T-helper 2 cell treated with Interferon-gamma antibody and Interleukin-4, amounts not matched to agents 100 ng/mL and 5 ng/mL, for 36 hours (primary cell): ENCODE data around the gene PIEZO1. TPM values are rescaled to one million over a fixed set of nuclear protein-coding genes. Genes with fewer than 3 reads are reported as not detected.

Experiments used
- intact Hi-C: fragments of 100-400 bp; cut with micrococcal nuclease; formaldehyde crosslinking; loops from one replicate; pipeline ENCODE4 v1.15.1; 2023
- total RNA-seq: library from RNA; stranded (reverse); gene quantifications from 2 replicates; pipeline ENCODE4 v1.2.3, GENCODE V29; 2022

The PIEZO1 gene
- total RNA-seq, 1 donor from 2014 or later = 306 TPM

DNA sequence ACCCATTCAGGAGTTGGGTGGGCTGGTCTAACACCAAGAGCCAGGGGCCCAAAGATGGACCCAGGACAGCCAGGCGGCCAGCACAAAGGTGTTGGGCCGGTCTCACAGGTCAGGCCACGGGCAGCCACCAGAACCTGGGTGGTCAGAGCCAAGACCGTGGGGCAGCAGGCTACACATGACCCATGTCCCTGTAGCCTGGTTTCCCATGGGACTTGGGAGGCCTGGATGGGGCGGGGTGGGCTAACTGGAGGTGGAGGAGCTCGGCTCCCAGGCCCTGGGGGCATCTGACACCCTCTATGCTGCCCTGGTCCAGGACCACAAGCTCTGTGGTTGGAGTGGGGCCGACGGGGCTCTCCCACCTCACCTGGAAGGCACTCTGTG lies 61.5 kb downstream of the PIEZO1 start:
- intact Hi-C loops = no loop called here

DNA sequence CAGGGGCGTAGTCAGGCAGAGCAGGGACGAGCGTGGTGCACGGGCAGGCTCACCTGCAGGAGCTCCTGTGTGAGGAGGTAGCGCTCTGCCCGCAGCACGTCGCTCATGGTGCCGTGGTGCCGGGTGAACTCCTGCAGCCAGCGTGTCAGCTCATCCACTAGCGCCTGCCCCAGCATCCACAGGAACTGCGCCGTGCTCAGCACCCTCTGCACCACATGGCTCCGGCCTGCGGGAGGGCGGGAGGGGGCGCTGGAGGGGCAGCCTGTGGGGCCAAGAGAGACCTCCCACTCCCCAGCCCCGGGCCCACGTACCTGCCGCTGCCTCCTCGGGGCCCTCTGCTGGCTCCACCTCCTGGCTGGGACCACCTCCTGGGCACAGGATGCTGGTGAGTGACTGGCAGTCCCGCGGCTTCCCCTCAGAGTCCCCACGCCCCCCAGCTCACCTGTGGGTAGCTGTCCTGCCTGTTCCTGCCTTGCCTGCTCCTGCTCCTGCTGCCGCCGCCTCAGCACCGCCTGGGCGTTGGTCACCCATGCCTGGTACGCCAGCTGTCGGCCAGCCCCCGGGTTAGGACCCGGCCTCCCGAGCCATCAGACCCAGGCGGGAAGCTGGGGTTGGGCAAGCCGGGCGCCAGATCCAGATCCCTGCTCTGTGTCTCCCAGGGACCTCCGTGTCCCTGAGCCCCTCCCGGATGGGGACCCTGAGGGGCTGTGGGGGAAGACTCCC lies 62.1 kb downstream of the PIEZO1 start:
- intact Hi-C loops = no loop called here

DNA sequence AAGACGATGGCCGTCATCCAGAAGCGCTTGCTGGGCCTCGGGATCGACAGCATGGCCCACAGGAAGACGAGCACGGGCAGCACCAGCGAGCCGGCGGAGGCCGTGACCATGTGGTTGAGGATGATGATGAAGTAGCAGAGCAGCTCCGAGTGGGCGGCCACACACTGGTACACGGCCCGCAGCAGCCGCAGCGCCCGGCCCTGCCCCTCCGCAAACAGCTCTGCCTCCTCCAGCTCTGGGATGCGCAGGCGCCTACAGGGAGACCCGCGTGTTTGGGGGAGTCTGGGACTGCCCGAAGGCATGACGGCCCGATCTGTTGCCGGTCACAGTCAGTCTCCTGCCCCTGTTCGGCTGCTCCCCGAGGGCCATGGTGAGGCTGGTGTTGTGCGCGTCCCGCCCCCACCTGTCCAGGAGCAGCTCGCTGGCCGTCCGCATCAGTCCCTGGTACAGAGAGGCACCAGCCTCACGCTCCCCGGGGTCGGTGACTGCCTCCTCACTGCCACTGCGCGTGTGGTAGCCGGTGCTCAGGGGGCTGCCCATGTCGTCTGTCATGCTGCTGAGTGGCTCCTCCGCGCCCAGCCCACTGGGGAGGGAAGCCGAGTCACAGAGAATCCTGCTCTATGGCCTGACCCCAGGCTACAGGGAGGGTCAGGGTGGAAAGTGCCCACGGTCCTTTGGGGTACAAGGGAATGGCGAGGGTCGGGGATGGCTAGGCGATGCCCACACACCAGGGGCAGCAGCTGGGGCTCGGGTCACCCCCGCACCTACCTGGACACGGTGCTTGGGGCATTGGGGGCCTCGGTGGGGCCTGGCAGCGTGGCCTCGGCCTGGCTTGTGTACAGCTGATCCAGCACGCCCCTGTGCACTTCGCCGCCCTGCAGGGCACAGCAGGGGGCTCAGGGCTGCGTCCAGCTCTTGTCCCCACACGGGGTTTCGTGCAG lies 62.9 kb downstream of the PIEZO1 start:
- intact Hi-C loops = no loop called here

DNA sequence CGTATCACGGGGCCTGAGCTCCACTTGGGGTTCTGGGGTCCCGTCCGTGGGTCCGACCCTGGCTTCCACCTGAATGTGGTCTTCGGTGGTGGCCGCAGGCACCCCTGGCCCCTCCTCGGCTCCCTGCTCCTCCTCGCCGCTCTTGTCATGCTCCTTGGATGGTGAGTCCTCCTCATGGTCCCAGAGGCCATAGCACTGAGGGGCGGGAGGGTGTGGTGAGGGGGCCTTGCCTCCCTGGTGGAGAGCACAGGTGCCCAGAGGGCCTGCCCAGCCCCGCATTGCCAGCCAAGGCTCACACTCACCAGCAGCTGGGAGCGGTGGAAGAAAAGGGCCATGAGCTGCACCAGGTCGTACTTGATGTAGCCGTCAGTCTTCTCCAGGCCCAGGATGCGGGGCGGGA lies 63.8 kb downstream of the PIEZO1 start:
- intact Hi-C loops = no loop called here

DNA sequence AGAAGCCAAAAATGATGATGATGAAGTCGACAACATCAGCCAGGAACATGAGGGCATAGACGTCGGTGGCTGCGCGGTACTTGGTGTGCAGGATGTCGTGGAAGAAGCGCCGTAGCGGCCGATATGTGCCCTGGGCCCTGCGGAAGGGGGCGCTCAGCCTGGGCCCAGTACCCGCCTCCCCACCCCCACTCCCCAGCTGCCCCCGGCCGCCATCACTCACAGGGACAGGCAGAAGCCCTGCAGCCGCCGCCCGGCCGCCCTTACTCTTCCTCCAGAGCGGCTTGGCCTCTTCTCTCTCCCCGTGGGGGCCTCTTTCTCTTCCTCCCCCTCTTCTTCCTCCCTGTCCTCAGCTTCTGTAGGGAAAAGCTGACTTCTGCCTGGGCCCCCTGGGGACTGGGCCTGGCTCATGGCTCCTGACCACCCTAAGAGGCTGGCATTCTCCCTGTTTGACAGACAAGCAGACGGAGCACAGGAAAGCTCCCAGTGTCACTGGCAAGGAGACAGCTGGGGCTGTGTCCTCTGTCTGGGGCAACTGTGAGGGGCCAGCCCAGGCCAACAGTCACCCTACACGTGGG lies 64.5 kb downstream of the PIEZO1 start:
- intact Hi-C loops = no loop called here

DNA sequence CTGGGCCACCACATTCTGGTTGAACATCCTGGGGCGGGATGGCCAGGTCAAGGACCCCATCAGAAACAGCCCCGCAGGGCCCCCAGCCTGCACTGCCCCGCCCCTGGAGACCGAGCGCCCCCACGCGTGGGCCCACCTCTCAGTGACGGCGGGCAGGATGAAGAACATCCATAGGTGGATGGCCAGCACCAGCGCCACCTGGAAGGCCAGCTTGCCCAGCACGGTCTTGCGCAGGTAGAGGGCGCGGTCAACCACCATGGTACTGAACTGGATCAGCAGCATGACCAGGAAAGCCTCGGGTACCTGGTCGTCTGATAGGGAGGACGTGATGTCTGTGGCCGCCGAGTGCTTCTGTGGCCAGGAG lies 65.1 kb downstream of the PIEZO1 start:
- intact Hi-C loops = no loop called here

DNA sequence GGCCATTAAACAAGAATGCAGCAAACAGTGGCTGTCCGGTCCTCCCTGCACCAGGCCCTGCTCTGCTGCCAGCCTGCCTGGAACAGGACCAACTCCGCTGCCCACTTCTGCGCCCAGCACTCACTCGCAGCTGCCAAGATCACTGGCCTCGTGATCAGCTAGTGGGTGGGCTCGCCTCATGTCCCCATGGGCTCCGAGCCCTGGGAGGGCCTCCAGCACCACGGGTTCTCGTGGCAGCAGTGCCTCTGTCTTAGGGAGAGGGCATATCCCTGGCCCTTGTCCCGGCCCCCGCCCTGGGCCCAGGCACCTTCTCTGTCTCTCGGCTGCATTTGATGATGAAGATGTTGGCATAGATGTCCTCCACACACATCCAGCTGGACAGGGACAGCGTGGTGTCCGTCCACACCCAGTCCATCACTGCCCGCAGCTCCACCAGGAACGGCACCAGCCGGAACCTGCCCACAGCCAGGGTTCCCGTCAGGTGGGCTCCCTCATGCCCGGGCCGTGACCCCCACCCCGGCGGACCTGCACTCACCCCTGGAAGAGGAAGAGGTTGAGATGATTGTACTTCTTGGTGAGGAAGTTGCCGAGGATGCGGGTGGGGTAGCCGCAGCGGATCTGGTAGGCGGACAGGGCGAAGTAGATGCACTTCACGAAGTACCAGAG lies 65.6 kb downstream of the PIEZO1 start:
- intact Hi-C loops = no loop called here

DNA sequence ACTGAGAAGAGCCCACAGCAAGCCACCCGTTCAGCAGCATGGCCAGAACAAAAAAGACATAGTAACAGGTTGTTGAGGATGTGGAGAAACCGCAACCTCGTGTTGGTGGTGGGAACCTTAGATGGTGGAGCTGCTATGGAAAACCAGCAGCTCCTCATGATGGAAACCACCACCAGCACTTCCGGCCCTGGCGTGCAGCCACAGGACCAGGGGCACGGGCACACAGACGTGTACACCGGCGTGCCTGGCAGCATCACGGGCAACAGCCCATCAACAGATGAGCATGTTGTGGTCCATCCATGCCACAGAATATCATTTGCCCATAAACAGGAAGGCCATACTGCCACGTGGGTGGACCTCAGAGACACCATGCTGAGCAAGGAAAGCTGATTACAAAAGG lies 66.8 kb downstream of the PIEZO1 start:
- intact Hi-C loops = no loop called here

DNA sequence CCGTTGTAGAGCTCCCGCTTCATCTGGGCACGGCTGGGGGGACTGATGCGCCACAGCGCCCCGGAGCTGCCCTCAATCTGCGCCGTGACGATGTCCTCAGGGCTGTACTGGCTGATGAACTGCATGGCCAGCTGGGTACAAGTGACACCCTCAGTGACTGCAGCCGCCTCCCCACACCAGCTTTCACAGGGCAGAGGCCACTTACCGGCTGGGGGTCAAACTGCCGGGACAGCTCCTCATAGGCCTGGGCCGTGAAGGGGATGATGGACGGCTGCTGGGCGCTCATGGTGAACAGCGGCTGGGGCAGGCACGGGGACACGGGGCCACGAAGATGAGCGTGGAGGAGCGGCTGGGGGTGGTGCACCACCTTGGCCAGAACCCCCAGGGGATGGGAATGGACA lies 68.4 kb downstream of the PIEZO1 start:
- intact Hi-C loops = no loop called here

DNA sequence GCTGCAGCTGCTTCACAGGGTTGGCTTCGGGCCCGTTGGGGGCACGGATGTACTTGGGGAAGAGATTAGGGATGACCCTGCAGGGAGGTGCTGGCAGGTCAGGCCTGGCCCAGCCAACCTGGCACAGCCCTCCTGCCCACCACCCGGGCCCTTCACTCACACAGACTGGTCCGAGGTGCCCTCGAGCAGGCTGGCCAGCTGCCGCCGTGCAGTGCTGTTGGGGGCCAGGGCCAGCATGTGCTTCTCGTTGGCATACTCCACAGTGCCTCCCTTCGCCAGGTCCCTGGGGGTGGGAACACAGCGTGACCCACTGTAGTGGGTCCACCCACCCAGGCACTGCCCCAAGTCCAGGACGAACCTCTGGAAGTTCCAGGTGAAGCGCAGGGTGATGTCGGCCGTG lies 68.8 kb downstream of the PIEZO1 start:
- intact Hi-C loops = no loop called here

DNA sequence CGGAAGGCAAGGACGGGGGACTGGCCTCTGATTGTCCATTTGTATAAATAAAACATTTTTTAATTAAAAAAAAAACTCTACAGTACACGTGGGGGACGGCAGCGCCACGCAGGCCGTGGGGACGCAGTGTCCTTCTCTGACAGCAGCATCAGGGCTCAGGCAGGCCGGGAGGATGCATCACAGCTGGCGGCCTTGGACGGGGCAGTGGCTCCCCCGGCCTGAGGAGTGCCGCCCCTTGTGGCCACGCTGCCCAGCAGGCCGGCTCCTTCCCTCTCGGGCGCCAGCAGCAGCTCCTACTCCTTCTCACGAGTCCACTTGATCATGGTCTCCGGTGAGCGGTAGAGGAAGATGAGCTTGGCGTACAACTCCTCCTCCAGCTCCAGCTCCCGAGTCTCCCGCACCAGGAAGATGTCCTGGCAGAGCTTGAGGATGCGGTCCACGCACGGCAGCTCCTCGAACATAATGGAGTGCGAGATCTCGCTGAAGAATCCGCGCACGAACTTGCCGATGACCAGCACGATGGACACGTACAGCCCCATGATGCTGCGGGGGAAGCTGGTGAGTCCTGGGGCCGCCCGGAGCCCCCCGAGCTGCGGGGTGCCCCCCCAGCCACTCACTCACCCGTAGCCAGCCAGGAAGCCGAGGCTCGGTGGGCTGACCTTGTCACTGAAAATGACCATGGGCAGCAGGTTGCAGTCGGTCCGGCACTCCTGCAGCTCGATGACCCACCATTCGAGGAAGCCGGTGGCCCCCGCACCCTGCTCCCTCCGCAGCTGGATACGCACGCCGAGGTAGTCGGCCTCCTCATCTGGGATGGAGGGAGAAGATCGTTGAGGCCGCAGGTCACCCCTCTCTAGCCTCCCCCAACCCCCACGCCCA lies 69.5 kb downstream of the PIEZO1 start:
- intact Hi-C loops = no loop called here

DNA sequence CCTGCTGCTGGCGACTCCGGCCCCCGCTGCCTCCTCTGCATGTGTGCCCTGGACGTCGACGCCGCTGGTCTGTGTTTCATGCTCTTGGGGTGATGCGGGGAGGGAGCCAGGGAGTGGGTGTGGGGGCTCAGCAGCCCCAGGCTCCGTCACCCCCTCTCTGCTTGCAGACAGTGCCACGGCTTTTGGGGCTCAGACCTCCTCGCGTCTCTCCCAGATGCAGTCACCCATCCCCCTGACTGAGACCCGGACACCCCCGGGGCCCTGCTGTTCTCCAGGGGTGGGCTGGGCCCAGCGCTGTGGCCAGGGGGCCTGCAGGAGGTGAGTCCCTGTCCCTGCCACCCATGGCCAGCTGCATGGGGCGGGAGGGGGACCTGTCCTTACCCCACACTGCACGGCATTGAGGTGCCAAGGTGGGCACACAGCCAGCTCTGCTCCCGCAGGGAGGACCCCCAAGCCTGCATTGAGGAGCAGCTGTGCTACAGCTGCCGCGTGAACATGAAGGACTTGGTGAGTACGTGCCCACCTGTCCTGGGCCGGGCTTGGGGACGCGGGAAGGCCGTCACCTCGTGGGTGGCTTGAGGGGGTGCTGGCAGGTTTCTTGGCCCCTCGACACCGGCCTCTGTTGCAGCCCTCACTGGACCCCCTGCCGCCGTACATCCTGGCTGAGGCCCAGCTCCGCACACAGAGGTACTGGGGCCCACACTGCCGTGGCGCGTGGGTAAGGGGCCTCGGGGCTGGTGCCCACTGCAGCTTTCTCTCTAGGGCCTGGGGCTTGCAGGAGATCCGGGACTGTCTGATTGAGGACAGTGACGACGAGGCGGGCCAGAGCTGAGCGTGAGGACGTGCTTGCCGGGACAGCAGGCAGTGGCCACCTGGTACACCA lies 70.4 kb downstream of the PIEZO1 start:
- intact Hi-C loops = no loop called here

DNA sequence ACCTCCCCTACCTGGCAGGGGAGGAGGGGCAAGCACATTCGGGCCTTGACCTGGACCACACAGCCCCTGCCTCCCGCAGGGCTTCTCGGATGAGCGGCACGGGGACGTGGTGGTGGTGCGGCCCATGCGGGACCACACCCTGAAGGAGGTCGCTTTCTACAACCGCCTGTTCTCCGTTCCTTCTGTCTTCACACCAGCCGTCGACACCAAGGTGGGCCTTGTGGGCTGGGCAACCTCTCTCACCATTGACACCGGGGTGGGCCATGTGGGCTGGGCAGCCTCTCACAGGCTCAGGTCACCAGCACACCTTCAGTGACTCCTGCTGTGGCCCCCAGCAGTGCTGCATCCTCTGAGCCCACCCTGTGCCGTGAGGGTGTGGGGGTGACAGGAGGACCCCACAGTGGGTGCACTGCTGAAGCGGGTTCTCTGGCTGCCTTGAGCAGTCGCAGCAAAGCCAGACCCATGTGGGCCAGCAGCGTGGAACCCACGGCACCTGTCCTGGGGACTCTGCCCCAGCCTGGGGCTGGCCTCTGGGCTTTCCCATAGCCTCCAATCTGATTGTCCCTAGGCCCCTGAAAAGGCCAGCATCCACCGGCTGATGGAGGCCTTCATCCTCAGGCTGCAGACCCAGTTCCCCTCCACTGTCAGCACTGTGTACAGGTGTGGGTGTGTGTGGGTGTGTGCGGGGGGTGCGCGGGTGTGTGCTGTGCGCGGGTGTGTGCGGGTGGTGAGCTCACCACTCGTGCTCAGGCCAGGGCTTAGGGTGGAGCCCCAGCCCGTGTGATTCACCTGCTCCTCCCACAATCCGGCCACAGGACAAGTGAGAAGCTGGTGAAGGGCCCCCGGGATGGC lies 71.2 kb downstream of the PIEZO1 start:
- intact Hi-C loops = no loop called here

DNA sequence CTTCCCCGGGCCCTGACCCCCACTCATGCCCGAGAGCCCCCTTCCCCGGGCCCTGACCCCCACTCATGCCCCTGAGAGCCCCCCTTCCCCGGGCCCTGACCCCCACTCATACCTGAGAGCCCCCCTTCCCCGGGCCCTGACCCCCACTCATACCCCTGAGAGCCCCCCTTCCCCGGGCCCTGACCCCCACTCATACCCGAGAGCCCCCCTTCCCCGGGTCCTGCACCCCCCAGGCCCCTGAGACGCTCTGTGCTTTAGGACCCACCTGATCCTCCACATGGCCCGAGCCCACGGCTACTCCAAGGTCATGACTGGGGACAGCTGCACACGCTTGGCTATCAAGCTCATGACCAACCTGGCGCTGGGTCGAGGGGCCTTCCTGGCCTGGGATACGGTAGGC lies 72.0 kb downstream of the PIEZO1 start:
- intact Hi-C loops = no loop called here

DNA sequence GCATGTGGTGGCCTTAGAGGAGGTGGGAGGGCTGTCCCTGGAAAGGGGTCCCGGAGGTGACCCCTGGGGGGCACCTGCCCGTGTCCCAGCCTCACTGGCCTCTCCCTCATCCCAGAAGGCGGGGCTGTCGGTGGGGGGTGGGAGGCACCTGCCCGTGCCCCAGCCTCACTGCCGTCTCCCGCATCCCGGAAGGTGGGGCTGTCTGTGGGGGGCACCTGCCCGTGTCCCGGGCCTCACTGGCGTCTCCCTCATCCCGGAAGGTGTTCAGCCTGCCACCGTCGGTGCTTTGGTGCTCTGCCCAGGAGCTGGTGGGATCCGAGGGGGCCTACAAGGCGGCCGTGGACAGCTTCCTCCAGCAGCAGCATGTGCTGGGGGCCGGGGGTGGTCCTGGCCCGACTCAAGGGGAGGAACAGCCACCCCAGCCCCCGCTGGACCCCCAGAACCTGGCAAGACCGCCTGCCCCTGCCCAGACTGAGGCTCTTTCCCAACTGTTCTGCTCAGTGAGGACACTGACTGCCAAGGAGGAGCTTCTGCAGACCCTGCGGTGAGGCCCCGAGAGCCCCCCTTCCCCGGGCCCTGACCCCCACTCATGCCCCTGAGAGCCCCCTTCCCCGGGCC lies 72.5 kb downstream of the PIEZO1 start:
- intact Hi-C loops = no loop called here

DNA sequence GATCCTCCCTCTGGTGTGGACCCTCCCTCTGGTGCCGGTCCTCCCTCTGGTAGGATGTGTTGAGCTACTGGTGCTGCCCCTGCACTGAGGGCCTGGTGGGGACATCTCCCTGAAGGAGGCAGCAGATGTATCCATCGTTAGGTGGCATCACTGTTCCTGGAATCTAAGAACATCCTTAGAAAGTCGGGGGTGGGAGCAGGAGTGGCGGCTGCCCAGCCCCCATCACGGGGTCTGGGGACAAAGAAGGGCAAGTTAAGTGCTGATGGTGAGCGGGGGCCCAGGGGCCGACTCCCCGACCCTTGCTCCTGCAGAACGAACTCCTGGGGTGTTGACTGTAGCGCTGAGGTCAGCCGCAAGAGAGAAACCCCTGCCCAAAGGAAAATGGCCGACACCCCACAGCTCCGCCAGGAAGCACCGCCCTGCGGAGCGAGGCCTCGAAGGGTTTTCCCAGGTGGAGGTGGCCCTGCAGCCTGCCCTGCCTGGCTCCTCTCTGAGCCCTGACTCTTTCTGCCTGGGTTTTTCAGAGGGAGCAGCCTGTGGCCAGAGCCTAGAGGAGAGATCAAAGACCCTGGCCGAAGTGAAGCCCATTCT lies 73.2 kb downstream of the PIEZO1 start:
- intact Hi-C loops = no loop called here

DNA sequence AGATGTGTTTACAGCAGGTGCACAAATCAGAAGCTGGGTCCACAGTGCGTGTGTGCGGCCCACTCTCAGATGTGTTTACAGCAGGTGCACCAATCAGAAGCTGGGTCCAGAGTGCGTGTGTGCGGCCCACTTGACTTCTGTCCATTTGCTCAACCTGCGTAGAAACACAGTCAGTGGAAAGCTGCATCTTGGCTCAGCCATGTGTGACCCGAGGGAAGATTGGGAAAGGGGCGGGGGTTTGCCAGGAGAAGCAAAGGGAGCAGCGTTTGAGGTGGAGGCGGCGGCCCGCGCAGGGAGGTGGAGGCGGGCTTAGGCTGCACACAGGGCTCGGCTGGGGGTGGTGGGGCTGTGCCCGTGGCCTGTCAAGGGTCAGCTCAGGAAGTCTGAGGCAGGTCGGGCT lies 74.5 kb downstream of the PIEZO1 start:
- intact Hi-C loops = no loop called here
